Fibroblast of gingiva (primary cell): ENCODE measurements around the gene ZNF169.
A peak's percentile ranks its signal among the peaks of the same experiment; 100 is the strongest.
"Not testable (repeated sequence)": the region's sequence is repeated elsewhere in the genome, so short reads cannot be mapped to it uniquely, and the experiment has no call there.

Experiments
- DNase-seq: peaks from one replicate; pipeline ENCODE4 v3.0.0-alpha.2; 2011; ENCODE audit warnings: low read depth

Gene ZNF169

GRCh38 chr9:94259077-94259862, at the start of gene ZNF169:
ZNF169 (plus strand) TSS chr9:94259298; CDS start chr9:94278813, 19,515 bp downstream.
- peak; percentile 84 for DNase-seq

- DNase-seq = no peak
Observed at GRCh38 chr9:94210616-94211603, 48.2 kb upstream of the ZNF169 start.

GRCh38 chr9:94212091-94212490, 47.0 kb upstream of the ZNF169 start:
- DNase-seq = no peak

GRCh38 chr9:94212531-94212930, 46.6 kb upstream of the ZNF169 start:
- no peak for DNase-seq

- peak; percentile 57 for DNase-seq
Observed at GRCh38 chr9:94213511-94214124, 45.5 kb upstream of the ZNF169 start.

- no peak for DNase-seq
Observed at GRCh38 chr9:94222870-94223269, 36.2 kb upstream of the ZNF169 start.

GRCh38 chr9:94225413-94225812, 33.7 kb upstream of the ZNF169 start:
- not testable (repeated sequence) for DNase-seq

GRCh38 chr9:94228616-94229015, 30.5 kb upstream of the ZNF169 start:
- no peak for DNase-seq

- DNase-seq = no peak
Observed at GRCh38 chr9:94232428-94232827, 26.7 kb upstream of the ZNF169 start.

- DNase-seq = not testable (repeated sequence)
Observed at GRCh38 chr9:94241098-94241497, 18.0 kb upstream of the ZNF169 start.

GRCh38 chr9:94245651-94246050, 13.4 kb upstream of the ZNF169 start:
- DNase-seq = no peak

- DNase-seq = no peak
Observed at GRCh38 chr9:94250456-94250855, 8.6 kb upstream of the ZNF169 start.

GRCh38 chr9:94256007-94256406, 3.1 kb upstream of the ZNF169 start:
- DNase-seq = no peak

GRCh38 chr9:94265626-94266402, 6.7 kb downstream of the ZNF169 start:
- DNase-seq = not testable (repeated sequence)

GRCh38 chr9:94269264-94269663, 10.2 kb downstream of the ZNF169 start:
- DNase-seq = no peak

- no peak for DNase-seq
Observed at GRCh38 chr9:94270009-94270408, 10.9 kb downstream of the ZNF169 start.

GRCh38 chr9:94277029-94277428, 17.9 kb downstream of the ZNF169 start:
- DNase-seq = not testable (repeated sequence)

GRCh38 chr9:94277885-94278536, 18.9 kb downstream of the ZNF169 start:
- no peak for DNase-seq

GRCh38 chr9:94280409-94280989, 21.4 kb downstream of the ZNF169 start:
- DNase-seq = no peak

GRCh38 chr9:94281101-94281500, 22.0 kb downstream of the ZNF169 start:
- DNase-seq = no peak

- no peak for DNase-seq
Observed at GRCh38 chr9:94286116-94286515, 27.0 kb downstream of the ZNF169 start.
